WTC11 (cell line): ENCODE results near the gene GEMIN7. TPM values are rescaled to one million over a fixed set of nuclear protein-coding genes. Genes with fewer than 3 reads are reported as not detected.

ENCODE experiments used
- ATAC-seq: fragments of 200-7000 bp; cut with Tn5 transposase; 2 replicates; pipeline ENCODE4 v1.10.0; 2021; ENCODE audit warnings: mild to moderate bottlenecking, moderate library complexity
- CTCF ChIA-PET: fragments of 300-600 bp; sonication (Branson Sonifier 250); formaldehyde crosslinking; loops from one replicate; lab custom pipeline; 2021; ENCODE audit warnings: antibody characterized with exemption; lab: Charles Lee
- POLR2A ChIA-PET: fragments of 350-600 bp; sonication (Branson Sonifier 250); formaldehyde crosslinking; loops from one replicate; lab custom pipeline; 2021; ENCODE audit warnings: antibody characterized with exemption; lab: Charles Lee
- DNase-seq: peaks from one replicate; pipeline ENCODE4 v3.0.0; 2021; ENCODE audit warnings: low spot score
- H3K27ac Mint-ChIP-seq: 2 replicates; pipeline ENCODE4 v1.8.0; 2021; ENCODE audit warnings: mixed read lengths
- H3K27me3 Mint-ChIP-seq: 2 replicates; pipeline ENCODE4 v1.8.0; 2021; ENCODE audit warnings: low read depth, mild to moderate bottlenecking, moderate library complexity, mixed read lengths
- H3K36me3 Mint-ChIP-seq: 2 replicates; pipeline ENCODE4 v1.8.0; 2021; ENCODE audit warnings: mixed read lengths
- H3K4me1 Mint-ChIP-seq: 2 replicates; pipeline ENCODE4 v1.8.0; 2022; ENCODE audit warnings: mixed read lengths
- H3K4me3 Mint-ChIP-seq: 2 replicates; pipeline ENCODE4 v1.8.0; 2021; ENCODE audit warnings: mild to moderate bottlenecking, moderate library complexity, mixed read lengths
- H3K9me3 Mint-ChIP-seq: 2 replicates; pipeline ENCODE4 v1.8.0; 2021; ENCODE audit warnings: mixed read lengths
- CREB1 ChIP-seq: sonication (generic); formaldehyde crosslinking; IDR thresholded peaks from 2 replicates; pipeline ENCODE4 v1.8.0; 2023; ENCODE audit warnings: mild to moderate bottlenecking, missing genetic modification reagents
- CTCF ChIP-seq: fragments of 200-600 bp; IDR thresholded peaks from 2 replicates; pipeline ENCODE4 v1.8.0; 2022; ENCODE audit warnings: antibody characterized with exemption
- EMX1 ChIP-seq: fragments of 250-450 bp; sonication (Bioruptor Pico); IDR thresholded peaks from 2 replicates; pipeline ENCODE4 v1.8.0; 2021; ENCODE audit warnings: mild to moderate bottlenecking
- FOXJ3 ChIP-seq: sonication (generic); formaldehyde crosslinking; IDR thresholded peaks from 2 replicates; pipeline ENCODE4 v1.9.0; 2021; ENCODE audit warnings: missing genetic modification reagents, mild to moderate bottlenecking, borderline replicate concordance
- MXD4 ChIP-seq: fragments of 250-450 bp; sonication (Bioruptor Pico); IDR thresholded peaks from 2 replicates; pipeline ENCODE4 v1.8.0; 2021; ENCODE audit warnings: mild to moderate bottlenecking, moderate library complexity, borderline replicate concordance
- NR1H2 ChIP-seq: sonication (generic); formaldehyde crosslinking; IDR thresholded peaks from 2 replicates; pipeline ENCODE4 v1.9.0; 2021; ENCODE audit warnings: mild to moderate bottlenecking, moderate library complexity, missing genetic modification reagents
- NR2C2 ChIP-seq: sonication (generic); formaldehyde crosslinking; IDR thresholded peaks from 2 replicates; pipeline ENCODE4 v1.8.0; 2022; ENCODE audit warnings: mild to moderate bottlenecking, missing genetic modification reagents
- OVOL2 ChIP-seq: fragments of 250-450 bp; sonication (Bioruptor Pico); IDR thresholded peaks from 2 replicates; pipeline ENCODE4 v1.9.0; 2021; ENCODE audit warnings: mild to moderate bottlenecking, borderline replicate concordance
- RORB ChIP-seq: fragments of 250-450 bp; sonication (Bioruptor Pico); IDR thresholded peaks from 2 replicates; pipeline ENCODE4 v1.9.0; 2021; ENCODE audit warnings: mild to moderate bottlenecking
- SMAD4 ChIP-seq: sonication (generic); formaldehyde crosslinking; IDR thresholded peaks from 2 replicates; pipeline ENCODE4 v1.8.0; 2022; ENCODE audit warnings: mild to moderate bottlenecking, missing genetic modification reagents
- ZNF121 ChIP-seq: sonication (generic); formaldehyde crosslinking; IDR thresholded peaks from 2 replicates; pipeline ENCODE4 v1.8.0; 2023; ENCODE audit warnings: missing genetic modification reagents
- ZNF317 ChIP-seq: sonication (generic); formaldehyde crosslinking; IDR thresholded peaks from 2 replicates; pipeline ENCODE4 v1.8.1; 2023; ENCODE audit warnings: low read depth, mild to moderate bottlenecking, moderate library complexity, missing genetic modification reagents, borderline replicate concordance
- ZNF416 ChIP-seq: fragments of 250-450 bp; sonication (Bioruptor Pico); IDR thresholded peaks from 2 replicates; pipeline ENCODE4 v1.9.0; 2021; ENCODE audit warnings: mild to moderate bottlenecking, inconsistent platforms
- ZNF423 ChIP-seq: fragments of 250-450 bp; sonication (Bioruptor Pico); IDR thresholded peaks from 2 replicates; pipeline ENCODE4 v2.1.2; 2022; ENCODE audit warnings: mild to moderate bottlenecking, moderate library complexity
- total RNA-seq: library from RNA; stranded (reverse); gene quantifications from 3 replicates; pipeline ENCODE4 v1.2.3, GENCODE V29; 2021
- TF ChIP-seq, protein P1 (sequence below): sonication (generic); formaldehyde crosslinking; IDR thresholded peaks from 2 replicates; pipeline ENCODE4 v1.8.1; 2022; ENCODE audit warnings: mild to moderate bottlenecking, missing genetic modification reagents, moderate library complexity, borderline replicate concordance
- TF ChIP-seq, protein P2 (sequence below): sonication (generic); formaldehyde crosslinking; IDR thresholded peaks from 2 replicates; pipeline ENCODE4 v1.8.1; 2023; ENCODE audit warnings: mild to moderate bottlenecking, missing genetic modification reagents
- TF ChIP-seq, protein P3 (sequence below): sonication (generic); formaldehyde crosslinking; IDR thresholded peaks from 2 replicates; pipeline ENCODE4 v1.8.1; 2022; ENCODE audit warnings: missing genetic modification reagents, borderline replicate concordance
- TF ChIP-seq, protein P4 (sequence below): sonication (generic); formaldehyde crosslinking; conservative IDR thresholded peaks from 2 replicates; pipeline ENCODE4 v1.8.1; 2023; ENCODE audit warnings: mild to moderate bottlenecking, low read depth, missing genetic modification reagents, moderate library complexity
- TF ChIP-seq, protein P5 (sequence below): sonication (generic); formaldehyde crosslinking; IDR thresholded peaks from 2 replicates; pipeline ENCODE4 v1.8.0; 2023; ENCODE audit warnings: missing genetic modification reagents
- TF ChIP-seq, protein P6 (sequence below): sonication (generic); formaldehyde crosslinking; IDR thresholded peaks from 2 replicates; pipeline ENCODE4 v1.8.1; 2023; ENCODE audit warnings: mild to moderate bottlenecking, missing genetic modification reagents
- TF ChIP-seq, protein P7 (sequence below): sonication (generic); formaldehyde crosslinking; IDR thresholded peaks from 2 replicates; pipeline ENCODE4 v1.8.0; 2022; ENCODE audit warnings: mild to moderate bottlenecking, missing genetic modification reagents

Gene GEMIN7
- total RNA-seq, 1 experiment from 2014 or later, result 55.0 TPM

DNA sequence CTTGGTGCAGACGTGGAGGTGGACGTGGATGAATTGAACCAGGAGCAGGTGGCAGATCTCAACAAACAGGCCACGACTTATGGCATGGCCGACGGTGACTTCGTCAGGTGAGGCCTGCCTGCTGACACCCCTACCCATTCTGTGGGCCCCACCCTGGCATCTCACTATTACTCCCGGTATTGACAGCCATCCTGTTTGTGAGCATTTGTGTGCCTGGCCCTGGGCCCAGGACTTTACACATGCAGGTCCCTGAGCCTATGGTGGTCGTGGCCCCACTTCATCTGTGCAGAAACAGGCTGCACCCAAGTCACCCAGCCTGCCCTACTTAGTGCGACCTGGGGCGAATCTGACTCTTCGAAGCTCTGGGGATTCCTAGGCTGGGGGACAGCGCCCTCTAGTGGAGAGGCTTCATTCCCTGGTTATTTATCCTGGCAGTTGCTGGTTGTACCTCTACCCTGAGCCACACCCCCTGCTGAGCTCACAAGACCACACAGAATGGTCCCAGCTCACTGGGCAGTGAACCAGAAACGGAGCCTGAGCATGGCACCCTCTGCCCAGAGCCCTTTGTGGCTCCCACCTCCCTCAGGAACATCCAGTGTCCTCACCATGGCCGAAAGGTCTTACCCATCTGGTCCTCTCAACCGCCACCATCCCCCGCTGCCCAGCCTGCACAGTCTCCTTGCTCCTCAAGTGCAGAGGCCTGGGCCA, 19.6 kb upstream of the GEMIN7 start:
- Mint-ChIP-seq H3K27me3 (no peaks in the 10 kb centered on the region), H3K36me3 (peaks cover 59% of the 10 kb centered on the region), H3K27ac (peak overlapping the region; percentile 85; the same call in 1 of the 2 replicates), H3K4me1 (peaks cover 3% of the 10 kb centered on the region; the same call in 1 of the 2 replicates), H3K4me3 (no peak overlapping the region), H3K9me3 (no peaks in the 10 kb centered on the region)
- POLR2A ChIA-PET, result interaction anchor here (1.1 to 1.5 kb wide), 4 partner anchors 13 to 33 kb away, joined by 3 to 17 read pairs (median 5); partner anchors contain the start of gene PPP1R37
- ATAC-seq (peak; percentile 88), DNase-seq (peak; percentile 96)
- TF ChIP-seq CREB1 (no peak), ZNF121 (peak; percentile 91), CTCF (peak; percentile 95)
- CTCF ChIA-PET, result interaction anchor here (0.5 to 2.1 kb wide), 68 partner anchors 8 to 330 kb away, joined by 3 to 37 read pairs (median 5); partner anchors contain the start of genes APOE, CLASRP, CLPTM1 and GEMIN7

DNA sequence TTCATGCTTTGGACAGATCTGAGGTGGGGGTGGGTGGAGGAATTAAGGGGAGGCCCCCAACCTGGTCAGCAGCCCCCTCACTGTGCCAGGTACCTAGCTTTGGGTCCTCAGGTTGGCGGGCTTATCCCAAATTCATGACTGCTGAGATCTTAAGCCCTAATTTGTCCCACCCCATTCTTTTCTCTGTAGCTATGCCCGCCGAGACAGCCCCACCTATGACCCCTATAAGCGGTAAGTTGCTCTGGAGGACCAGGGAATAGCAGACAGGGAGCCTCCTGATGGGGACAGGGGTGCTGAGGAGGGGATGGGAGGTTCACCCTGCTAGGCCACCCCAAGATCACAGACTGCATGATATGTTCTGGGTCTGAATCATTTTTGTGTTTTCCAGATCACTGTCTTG, 17.1 kb upstream of the GEMIN7 start:
- no peak overlapping the region for H3K27ac Mint-ChIP-seq
- TF ChIP-seq, protein P1, sequence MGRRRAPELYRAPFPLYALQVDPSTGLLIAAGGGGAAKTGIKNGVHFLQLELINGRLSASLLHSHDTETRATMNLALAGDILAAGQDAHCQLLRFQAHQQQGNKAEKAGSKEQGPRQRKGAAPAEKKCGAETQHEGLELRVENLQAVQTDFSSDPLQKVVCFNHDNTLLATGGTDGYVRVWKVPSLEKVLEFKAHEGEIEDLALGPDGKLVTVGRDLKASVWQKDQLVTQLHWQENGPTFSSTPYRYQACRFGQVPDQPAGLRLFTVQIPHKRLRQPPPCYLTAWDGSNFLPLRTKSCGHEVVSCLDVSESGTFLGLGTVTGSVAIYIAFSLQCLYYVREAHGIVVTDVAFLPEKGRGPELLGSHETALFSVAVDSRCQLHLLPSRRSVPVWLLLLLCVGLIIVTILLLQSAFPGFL, result no peak
- TF ChIP-seq, protein P2, sequence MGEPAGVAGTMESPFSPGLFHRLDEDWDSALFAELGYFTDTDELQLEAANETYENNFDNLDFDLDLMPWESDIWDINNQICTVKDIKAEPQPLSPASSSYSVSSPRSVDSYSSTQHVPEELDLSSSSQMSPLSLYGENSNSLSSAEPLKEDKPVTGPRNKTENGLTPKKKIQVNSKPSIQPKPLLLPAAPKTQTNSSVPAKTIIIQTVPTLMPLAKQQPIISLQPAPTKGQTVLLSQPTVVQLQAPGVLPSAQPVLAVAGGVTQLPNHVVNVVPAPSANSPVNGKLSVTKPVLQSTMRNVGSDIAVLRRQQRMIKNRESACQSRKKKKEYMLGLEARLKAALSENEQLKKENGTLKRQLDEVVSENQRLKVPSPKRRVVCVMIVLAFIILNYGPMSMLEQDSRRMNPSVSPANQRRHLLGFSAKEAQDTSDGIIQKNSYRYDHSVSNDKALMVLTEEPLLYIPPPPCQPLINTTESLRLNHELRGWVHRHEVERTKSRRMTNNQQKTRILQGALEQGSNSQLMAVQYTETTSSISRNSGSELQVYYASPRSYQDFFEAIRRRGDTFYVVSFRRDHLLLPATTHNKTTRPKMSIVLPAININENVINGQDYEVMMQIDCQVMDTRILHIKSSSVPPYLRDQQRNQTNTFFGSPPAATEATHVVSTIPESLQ, result no peak
- TF ChIP-seq ZNF317, result no peak
- TF ChIP-seq EMX1, result no peak
- no peak for TF ChIP-seq ZNF416 (CRISPR knock-in tag)
- TF ChIP-seq FOXJ3 (CRISPR knock-in tag), result no peak
- TF ChIP-seq, protein P3, sequence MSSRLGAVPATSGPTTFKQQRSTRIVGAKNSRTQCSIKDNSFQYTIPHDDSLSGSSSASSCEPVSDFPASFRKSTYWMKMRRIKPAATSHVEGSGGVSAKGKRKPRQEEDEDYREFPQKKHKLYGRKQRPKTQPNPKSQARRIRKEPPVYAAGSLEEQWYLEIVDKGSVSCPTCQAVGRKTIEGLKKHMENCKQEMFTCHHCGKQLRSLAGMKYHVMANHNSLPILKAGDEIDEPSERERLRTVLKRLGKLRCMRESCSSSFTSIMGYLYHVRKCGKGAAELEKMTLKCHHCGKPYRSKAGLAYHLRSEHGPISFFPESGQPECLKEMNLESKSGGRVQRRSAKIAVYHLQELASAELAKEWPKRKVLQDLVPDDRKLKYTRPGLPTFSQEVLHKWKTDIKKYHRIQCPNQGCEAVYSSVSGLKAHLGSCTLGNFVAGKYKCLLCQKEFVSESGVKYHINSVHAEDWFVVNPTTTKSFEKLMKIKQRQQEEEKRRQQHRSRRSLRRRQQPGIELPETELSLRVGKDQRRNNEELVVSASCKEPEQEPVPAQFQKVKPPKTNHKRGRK (CRISPR knock-in tag), result no peak
- TF ChIP-seq, protein P4, sequence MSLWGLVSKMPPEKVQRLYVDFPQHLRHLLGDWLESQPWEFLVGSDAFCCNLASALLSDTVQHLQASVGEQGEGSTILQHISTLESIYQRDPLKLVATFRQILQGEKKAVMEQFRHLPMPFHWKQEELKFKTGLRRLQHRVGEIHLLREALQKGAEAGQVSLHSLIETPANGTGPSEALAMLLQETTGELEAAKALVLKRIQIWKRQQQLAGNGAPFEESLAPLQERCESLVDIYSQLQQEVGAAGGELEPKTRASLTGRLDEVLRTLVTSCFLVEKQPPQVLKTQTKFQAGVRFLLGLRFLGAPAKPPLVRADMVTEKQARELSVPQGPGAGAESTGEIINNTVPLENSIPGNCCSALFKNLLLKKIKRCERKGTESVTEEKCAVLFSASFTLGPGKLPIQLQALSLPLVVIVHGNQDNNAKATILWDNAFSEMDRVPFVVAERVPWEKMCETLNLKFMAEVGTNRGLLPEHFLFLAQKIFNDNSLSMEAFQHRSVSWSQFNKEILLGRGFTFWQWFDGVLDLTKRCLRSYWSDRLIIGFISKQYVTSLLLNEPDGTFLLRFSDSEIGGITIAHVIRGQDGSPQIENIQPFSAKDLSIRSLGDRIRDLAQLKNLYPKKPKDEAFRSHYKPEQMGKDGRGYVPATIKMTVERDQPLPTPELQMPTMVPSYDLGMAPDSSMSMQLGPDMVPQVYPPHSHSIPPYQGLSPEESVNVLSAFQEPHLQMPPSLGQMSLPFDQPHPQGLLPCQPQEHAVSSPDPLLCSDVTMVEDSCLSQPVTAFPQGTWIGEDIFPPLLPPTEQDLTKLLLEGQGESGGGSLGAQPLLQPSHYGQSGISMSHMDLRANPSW (CRISPR knock-in tag), result no peak
- TF ChIP-seq NR2C2, result no peak
- no peak for TF ChIP-seq SMAD4 (CRISPR knock-in tag)
- TF ChIP-seq, protein P5, sequence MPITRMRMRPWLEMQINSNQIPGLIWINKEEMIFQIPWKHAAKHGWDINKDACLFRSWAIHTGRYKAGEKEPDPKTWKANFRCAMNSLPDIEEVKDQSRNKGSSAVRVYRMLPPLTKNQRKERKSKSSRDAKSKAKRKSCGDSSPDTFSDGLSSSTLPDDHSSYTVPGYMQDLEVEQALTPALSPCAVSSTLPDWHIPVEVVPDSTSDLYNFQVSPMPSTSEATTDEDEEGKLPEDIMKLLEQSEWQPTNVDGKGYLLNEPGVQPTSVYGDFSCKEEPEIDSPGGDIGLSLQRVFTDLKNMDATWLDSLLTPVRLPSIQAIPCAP (CRISPR knock-in tag), result no peak
- TF ChIP-seq, protein P6, sequence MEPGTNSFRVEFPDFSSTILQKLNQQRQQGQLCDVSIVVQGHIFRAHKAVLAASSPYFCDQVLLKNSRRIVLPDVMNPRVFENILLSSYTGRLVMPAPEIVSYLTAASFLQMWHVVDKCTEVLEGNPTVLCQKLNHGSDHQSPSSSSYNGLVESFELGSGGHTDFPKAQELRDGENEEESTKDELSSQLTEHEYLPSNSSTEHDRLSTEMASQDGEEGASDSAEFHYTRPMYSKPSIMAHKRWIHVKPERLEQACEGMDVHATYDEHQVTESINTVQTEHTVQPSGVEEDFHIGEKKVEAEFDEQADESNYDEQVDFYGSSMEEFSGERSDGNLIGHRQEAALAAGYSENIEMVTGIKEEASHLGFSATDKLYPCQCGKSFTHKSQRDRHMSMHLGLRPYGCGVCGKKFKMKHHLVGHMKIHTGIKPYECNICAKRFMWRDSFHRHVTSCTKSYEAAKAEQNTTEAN (CRISPR knock-in tag), result no peak
- TF ChIP-seq OVOL2 (CRISPR knock-in tag), result no peak
- TF ChIP-seq, protein P7, sequence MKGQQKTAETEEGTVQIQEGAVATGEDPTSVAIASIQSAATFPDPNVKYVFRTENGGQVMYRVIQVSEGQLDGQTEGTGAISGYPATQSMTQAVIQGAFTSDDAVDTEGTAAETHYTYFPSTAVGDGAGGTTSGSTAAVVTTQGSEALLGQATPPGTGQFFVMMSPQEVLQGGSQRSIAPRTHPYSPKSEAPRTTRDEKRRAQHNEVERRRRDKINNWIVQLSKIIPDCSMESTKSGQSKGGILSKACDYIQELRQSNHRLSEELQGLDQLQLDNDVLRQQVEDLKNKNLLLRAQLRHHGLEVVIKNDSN (CRISPR knock-in tag), result no peak
- TF ChIP-seq RORB (CRISPR knock-in tag), result no peak
- no peak for TF ChIP-seq MXD4
- no peak for TF ChIP-seq ZNF423
- no peak for TF ChIP-seq NR1H2 (CRISPR knock-in tag)
- H3K9me3 Mint-ChIP-seq, result no peaks in the 10 kb centered on the region
- peaks cover 3% of the 10 kb centered on the region; the same call in 1 of the 2 replicates for H3K4me1 Mint-ChIP-seq
- H3K36me3 Mint-ChIP-seq, result peaks cover 53% of the 10 kb centered on the region
- ChIA-PET POLR2A (no interaction called here), CTCF (no interaction called here)
- no peak for ATAC-seq
- no peak for DNase-seq
- H3K4me3 Mint-ChIP-seq, result no peak overlapping the region
- H3K27me3 Mint-ChIP-seq, result no peaks in the 10 kb centered on the region
